Caco-2 (cell line): ENCODE measurements around the gene RGS18. TPM values are rescaled to one million over a fixed set of nuclear protein-coding genes. Genes with fewer than 3 reads are reported as not detected.

ENCODE experiments used
- BruUV-seq: library from RNA; stranded (reverse); fragments of 400-500 nt; replicated peaks from 2 replicates; lab custom pipeline; 2021; lab: Mats Ljungman, UMichigan
- CTCF ChIA-PET: fragments of 300-600 bp; sonication (Branson Sonifier 250); formaldehyde crosslinking; loops from one replicate; lab custom pipeline; 2022; ENCODE audit warnings: antibody characterized with exemption; lab: Charles Lee
- POLR2A ChIA-PET: fragments of 300-600 bp; sonication (Branson Sonifier 250); formaldehyde crosslinking; loops from one replicate; lab custom pipeline; 2022; ENCODE audit warnings: antibody characterized with exemption; lab: Charles Lee
- DNase-seq, 2 experiments: peaks; one replicate each; pipeline versions ENCODE4 v3.0.0 to v3.0.0-alpha.2; 2020 to 2022
- H3K27me3 ChIP-seq: replicated peaks from 2 replicates; pipeline ENCODE4 v1.6.0; 2011; ENCODE audit warnings: low read length; ENCODE audit not compliant: control insufficient read depth, insufficient read depth
- H3K36me3 ChIP-seq: 2 replicates; pipeline ENCODE4 v1.5.1; 2011; ENCODE audit warnings: low read length; ENCODE audit not compliant: control insufficient read depth, insufficient read depth
- H3K4me1 ChIP-seq: fragments of 250-450 bp; sonication (Bioruptor Pico); 2 replicates; pipeline ENCODE4 v1.5.1; 2020; ENCODE audit warnings: mild to moderate bottlenecking
- H3K4me3 ChIP-seq: 2 replicates; pipeline ENCODE4 v1.5.1; 2011; ENCODE audit warnings: low read depth, mild to moderate bottlenecking, control low read depth, low read length
- H3K9me3 ChIP-seq: fragments of 250-450 bp; sonication (Bioruptor Pico); 2 replicates; pipeline ENCODE4 v1.5.1; 2020; ENCODE audit warnings: mild to moderate bottlenecking, moderate library complexity
- H3K27ac Mint-ChIP-seq: one replicate; pipeline ENCODE4 v1.8.0; 2022; ENCODE audit warnings: mixed read lengths; ENCODE audit not compliant: unreplicated experiment
- H3K27me3 Mint-ChIP-seq: one replicate; pipeline ENCODE4 v1.8.0; 2022; ENCODE audit warnings: mixed read lengths; ENCODE audit not compliant: insufficient read depth, unreplicated experiment
- H3K36me3 Mint-ChIP-seq: one replicate; pipeline ENCODE4 v1.8.0; 2022; ENCODE audit warnings: mild to moderate bottlenecking, mixed read lengths; ENCODE audit not compliant: insufficient read depth, unreplicated experiment
- H3K4me1 Mint-ChIP-seq: one replicate; pipeline ENCODE4 v1.8.0; 2022; ENCODE audit warnings: low read depth, mixed read lengths; ENCODE audit not compliant: unreplicated experiment
- H3K4me3 Mint-ChIP-seq: one replicate; pipeline ENCODE4 v1.8.0; 2022; ENCODE audit warnings: mild to moderate bottlenecking, moderate library complexity, mixed read lengths; ENCODE audit not compliant: unreplicated experiment
- H3K9me3 Mint-ChIP-seq: one replicate; pipeline ENCODE4 v1.8.0; 2022; ENCODE audit warnings: mixed read lengths; ENCODE audit not compliant: unreplicated experiment
- intact Hi-C: fragments of 100-400 bp; cut with micrococcal nuclease; formaldehyde crosslinking; loops from one replicate; pipeline ENCODE4 v1.10.0; 2022; ENCODE audit not compliant: unreplicated experiment
- total RNA-seq: library from RNA; stranded (reverse); gene quantifications from 2 replicates; pipeline ENCODE4 v1.2.3, GENCODE V29; 2022
- TF ChIP-seq, protein P1 (sequence below), 2 experiments: fragments of 200-600 bp in 1 of 2; IDR thresholded peaks; 1 replicate in 1 of 2; 2 replicates in 1 of 2; pipeline versions ENCODE4 v1.5.1 to v1.8.0; 2011 to 2022; ENCODE audit warnings: antibody characterized with exemption in 1 of 2, control low read depth in 1 of 2, inconsistent platforms in 1 of 2, low read depth in 1 of 2, low read length in 1 of 2, mild to moderate bottlenecking in 1 of 2, moderate library complexity in 1 of 2; ENCODE audit not compliant: insufficient read depth in 1 of 2, severe bottlenecking in 1 of 2, unreplicated experiment in 1 of 2

The RGS18 gene
- total RNA-seq, 1 experiment from 2014 or later: not detected

DNA sequence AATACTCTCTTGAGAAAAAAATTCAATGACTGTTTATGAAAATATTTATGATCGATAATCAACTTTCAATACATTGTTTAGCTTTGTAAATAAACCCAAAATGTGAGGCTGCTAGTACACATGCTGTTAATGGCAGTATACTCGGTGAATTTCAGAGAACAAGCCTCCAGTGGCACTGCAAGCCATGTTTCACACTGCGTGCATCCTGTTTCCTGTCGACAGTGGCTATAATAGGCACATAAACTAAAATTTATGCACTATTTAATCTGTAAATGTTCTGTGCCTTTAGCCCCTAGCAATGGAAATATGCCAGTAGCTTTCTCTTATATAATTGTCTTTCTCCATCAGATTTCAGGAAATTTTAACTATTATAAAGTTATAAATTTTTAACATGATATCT is 26.3 kb upstream of the RGS18 start:
- Histone ChIP-seq H3K27me3 (no peaks in the 10 kb centered on the region), H3K4me3 (no peak overlapping the region), H3K9me3 (no peaks in the 10 kb centered on the region), H3K4me1 (no peaks in the 10 kb centered on the region), H3K36me3 (no peaks in the 10 kb centered on the region)
- intact Hi-C loops: no loop called here
- TF ChIP-seq, protein P1, sequence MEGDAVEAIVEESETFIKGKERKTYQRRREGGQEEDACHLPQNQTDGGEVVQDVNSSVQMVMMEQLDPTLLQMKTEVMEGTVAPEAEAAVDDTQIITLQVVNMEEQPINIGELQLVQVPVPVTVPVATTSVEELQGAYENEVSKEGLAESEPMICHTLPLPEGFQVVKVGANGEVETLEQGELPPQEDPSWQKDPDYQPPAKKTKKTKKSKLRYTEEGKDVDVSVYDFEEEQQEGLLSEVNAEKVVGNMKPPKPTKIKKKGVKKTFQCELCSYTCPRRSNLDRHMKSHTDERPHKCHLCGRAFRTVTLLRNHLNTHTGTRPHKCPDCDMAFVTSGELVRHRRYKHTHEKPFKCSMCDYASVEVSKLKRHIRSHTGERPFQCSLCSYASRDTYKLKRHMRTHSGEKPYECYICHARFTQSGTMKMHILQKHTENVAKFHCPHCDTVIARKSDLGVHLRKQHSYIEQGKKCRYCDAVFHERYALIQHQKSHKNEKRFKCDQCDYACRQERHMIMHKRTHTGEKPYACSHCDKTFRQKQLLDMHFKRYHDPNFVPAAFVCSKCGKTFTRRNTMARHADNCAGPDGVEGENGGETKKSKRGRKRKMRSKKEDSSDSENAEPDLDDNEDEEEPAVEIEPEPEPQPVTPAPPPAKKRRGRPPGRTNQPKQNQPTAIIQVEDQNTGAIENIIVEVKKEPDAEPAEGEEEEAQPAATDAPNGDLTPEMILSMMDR (IDR thresholded peaks at IDR 0.05; ENCODE audit: insufficient read depth in 1 of 2, low read depth in 1 of 2, low read length in 1 of 2, severe bottlenecking in 1 of 2, unreplicated experiment in 1 of 2): no peak
- BruUV-seq: no TSS peak
- no peaks in the 10 kb centered on the region for H3K9me3 Mint-ChIP-seq
- ChIA-PET CTCF (no interaction called here), POLR2A (no interaction called here)
- H3K4me3 Mint-ChIP-seq: no peak overlapping the region
- H3K27me3 Mint-ChIP-seq: no peaks in the 10 kb centered on the region
- no peaks in the 10 kb centered on the region for H3K36me3 Mint-ChIP-seq
- no peak overlapping the region for H3K27ac Mint-ChIP-seq
- no peaks in the 10 kb centered on the region for H3K4me1 Mint-ChIP-seq
- DNase-seq: no peak

DNA sequence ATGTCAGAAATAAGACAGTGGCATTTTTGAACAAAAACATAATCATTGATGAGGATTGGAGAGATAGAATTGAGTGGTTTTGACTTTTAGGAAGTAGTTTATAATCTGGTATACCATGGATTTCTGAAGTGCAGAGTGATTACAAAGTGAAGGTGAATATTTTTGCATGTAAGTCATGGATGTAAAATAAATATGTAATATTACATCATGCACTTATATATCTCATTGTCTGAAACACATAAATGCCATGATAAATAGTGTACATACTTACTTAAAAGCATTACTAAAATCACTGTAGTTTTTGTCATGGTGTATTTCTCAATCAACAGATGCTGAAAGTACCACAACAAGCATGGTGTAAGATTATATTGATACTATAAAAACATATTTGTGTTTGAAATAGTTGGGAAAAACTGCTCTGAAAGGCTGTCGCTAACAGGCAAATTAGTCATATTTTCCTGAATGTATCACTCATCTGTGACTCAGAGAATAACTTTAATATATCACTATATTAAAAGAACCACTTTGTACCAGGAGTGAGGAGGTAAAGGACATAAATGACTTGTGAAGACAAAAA is 24.8 kb upstream of the RGS18 start:
- H3K9me3 ChIP-seq: no peaks in the 10 kb centered on the region
- intact Hi-C loops: no loop called here
- no peaks in the 10 kb centered on the region for H3K36me3 Mint-ChIP-seq
- TF ChIP-seq, protein P1 (IDR thresholded peaks at IDR 0.05; ENCODE audit: insufficient read depth in 1 of 2, low read depth in 1 of 2, low read length in 1 of 2, severe bottlenecking in 1 of 2, unreplicated experiment in 1 of 2): no peak
- H3K27me3 Mint-ChIP-seq: no peaks in the 10 kb centered on the region
- H3K9me3 Mint-ChIP-seq: no peaks in the 10 kb centered on the region
- no peaks in the 10 kb centered on the region for H3K4me1 ChIP-seq
- ChIA-PET POLR2A (no interaction called here), CTCF (no interaction called here)
- DNase-seq: no peak
- H3K4me1 Mint-ChIP-seq: no peaks in the 10 kb centered on the region
- H3K27me3 ChIP-seq: no peaks in the 10 kb centered on the region
- no peaks in the 10 kb centered on the region for H3K36me3 ChIP-seq
- H3K4me3 ChIP-seq: no peak overlapping the region
- no peak overlapping the region for H3K4me3 Mint-ChIP-seq
- H3K27ac Mint-ChIP-seq: no peak overlapping the region
- no TSS peak for BruUV-seq

DNA sequence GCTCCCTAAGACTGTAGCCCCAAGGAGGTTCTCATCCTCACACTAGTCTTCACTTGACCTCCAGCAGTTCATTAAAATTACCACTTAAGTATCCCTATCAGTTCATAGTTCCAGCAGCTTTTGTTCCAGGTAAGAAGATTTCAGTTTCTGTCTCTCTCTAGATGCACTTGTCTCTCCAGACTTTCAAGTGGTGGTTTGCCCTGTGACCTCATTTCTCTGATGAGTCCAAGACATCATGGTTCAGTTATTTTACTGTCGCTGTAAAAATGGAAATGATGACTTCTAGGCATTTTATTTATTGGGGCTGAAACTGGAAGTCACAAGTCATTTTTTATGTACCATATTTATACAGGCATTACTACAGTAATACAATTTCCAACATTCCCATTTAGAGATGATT is 17.9 kb upstream of the RGS18 start:
- no peak for DNase-seq
- intact Hi-C loops: no loop called here
- no peaks in the 10 kb centered on the region for H3K27me3 Mint-ChIP-seq
- TF ChIP-seq, protein P1 (IDR thresholded peaks at IDR 0.05; ENCODE audit: insufficient read depth in 1 of 2, low read depth in 1 of 2, low read length in 1 of 2, severe bottlenecking in 1 of 2, unreplicated experiment in 1 of 2): no peak
- H3K4me3 ChIP-seq: no peak overlapping the region
- POLR2A ChIA-PET: no interaction called here
- H3K4me3 Mint-ChIP-seq: no peak overlapping the region
- H3K27me3 ChIP-seq: no peaks in the 10 kb centered on the region
- no peaks in the 10 kb centered on the region for H3K4me1 Mint-ChIP-seq
- no peaks in the 10 kb centered on the region for H3K9me3 ChIP-seq
- CTCF ChIA-PET: no interaction called here
- H3K4me1 ChIP-seq: no peaks in the 10 kb centered on the region
- no peaks in the 10 kb centered on the region for H3K36me3 Mint-ChIP-seq
- no peaks in the 10 kb centered on the region for H3K36me3 ChIP-seq
- no TSS peak for BruUV-seq
- no peaks in the 10 kb centered on the region for H3K9me3 Mint-ChIP-seq
- no peak overlapping the region for H3K27ac Mint-ChIP-seq
